CD4-positive, alpha-beta T cell (primary cell): ENCODE results near the gene ADGRG3. TPM values are rescaled to one million over a fixed set of nuclear protein-coding genes. Genes with fewer than 3 reads are reported as not detected.
A peak's percentile ranks its signal among the peaks of the same experiment; 100 is the strongest.

Experiments used
- ATAC-seq: fragments of 200-7000 bp; cut with Tn5 transposase; one replicate; pipeline ENCODE4 v1.10.0; 2022; ENCODE audit warnings: mild to moderate bottlenecking; ENCODE audit not compliant: poor library complexity
- CTCF ChIA-PET: fragments of 350-600 bp; sonication (Branson Sonifier 250); formaldehyde crosslinking; loops from one replicate; lab custom pipeline; 2021; ENCODE audit warnings: antibody characterized with exemption, inconsistent platforms; lab: Charles Lee
- POLR2A ChIA-PET: fragments of 350-600 bp; sonication (Branson Sonifier 250); formaldehyde crosslinking; loops from one replicate; lab custom pipeline; 2021; ENCODE audit warnings: antibody characterized with exemption, inconsistent platforms; lab: Charles Lee
- DNase-seq, 14 experiments: peaks; one replicate each; pipeline ENCODE4 v3.0.0-alpha.2; 2013 to 2020; ENCODE audit warnings: mixed read lengths in 2 of 14
- H3K27ac ChIP-seq, 2 donors: one replicate each; pipeline versions ENCODE4 v1.5.1 to v1.7.0; 2013; ENCODE audit warnings: low read length in 2 of 2, low read depth in 1 of 2, mild to moderate bottlenecking in 1 of 2
- H3K27me3 ChIP-seq, 2 experiments: 1 replicate in 1 of 2; 2 replicates in 1 of 2; pipeline versions ENCODE4 v1.6.1 to v1.7.0; 2013; ENCODE audit warnings: low read length in 2 of 2, control low read depth in 1 of 2, mild to moderate bottlenecking in 1 of 2, moderate library complexity in 1 of 2; ENCODE audit not compliant: insufficient read depth in 2 of 2, control insufficient read depth in 1 of 2
- H3K36me3 ChIP-seq: one replicate; pipeline ENCODE4 v1.6.1; 2013; ENCODE audit warnings: low read length, control low read depth; ENCODE audit not compliant: insufficient read depth
- H3K4me1 ChIP-seq: one replicate; pipeline ENCODE4 v1.6.1; 2013; ENCODE audit warnings: low read length, control low read depth; ENCODE audit not compliant: insufficient read depth
- H3K4me3 ChIP-seq: one replicate; pipeline ENCODE4 v1.5.1; 2013; ENCODE audit warnings: mild to moderate bottlenecking, low read length, moderate library complexity
- H3K9me3 ChIP-seq, 2 experiments: 1 replicate in 1 of 2; 2 replicates in 1 of 2; pipeline versions ENCODE4 v1.6.1 to v1.7.0; 2013; ENCODE audit warnings: low read length in 2 of 2, mild to moderate bottlenecking in 2 of 2, control low read depth in 1 of 2, moderate library complexity in 1 of 2; ENCODE audit not compliant: control insufficient read depth in 1 of 2, insufficient read depth in 1 of 2
- H3K27ac Mint-ChIP-seq: one replicate; pipeline ENCODE4 v1.8.0; 2020; ENCODE audit warnings: mixed read lengths
- H3K27me3 Mint-ChIP-seq: one replicate; pipeline ENCODE4 v1.8.0; 2021; ENCODE audit warnings: mixed read lengths
- H3K36me3 Mint-ChIP-seq: one replicate; pipeline ENCODE4 v1.8.0; 2021; ENCODE audit warnings: low read depth, mixed read lengths
- H3K4me1 Mint-ChIP-seq: one replicate; pipeline ENCODE4 v1.8.0; 2021; ENCODE audit warnings: low read depth, mixed read lengths
- H3K4me3 Mint-ChIP-seq: one replicate; pipeline ENCODE4 v1.8.0; 2020; ENCODE audit warnings: mild to moderate bottlenecking, mixed read lengths
- H3K9me3 Mint-ChIP-seq: one replicate; pipeline ENCODE4 v1.8.0; 2020; ENCODE audit warnings: mixed read lengths
- CTCF ChIP-seq: fragments of 200-600 bp; IDR thresholded peaks from one replicate; pipeline ENCODE4 v1.8.0; 2022; ENCODE audit warnings: antibody characterized with exemption, mild to moderate bottlenecking
- intact Hi-C, 2 experiments: fragments of 100-400 bp; cut with DNase I in 1 of 2; cut with micrococcal nuclease in 1 of 2; formaldehyde crosslinking; loops; one replicate each; pipeline versions ENCODE4 v1.15.1 to v1.9.0; 2023 to 2025; cut with DNase I, micrococcal nuclease
- total RNA-seq, 174 experiments: library from RNA in 2 of 174; stranded (reverse) in 2 of 174; gene quantifications; one replicate each; pipeline ENCODE4 v1.2.3 and lab custom pipeline; 2021 to 2026

ADGRG3 gene
- total RNA-seq, 2 experiments from 2014 or later, result 0.28 TPM; not detected in 1

DNA sequence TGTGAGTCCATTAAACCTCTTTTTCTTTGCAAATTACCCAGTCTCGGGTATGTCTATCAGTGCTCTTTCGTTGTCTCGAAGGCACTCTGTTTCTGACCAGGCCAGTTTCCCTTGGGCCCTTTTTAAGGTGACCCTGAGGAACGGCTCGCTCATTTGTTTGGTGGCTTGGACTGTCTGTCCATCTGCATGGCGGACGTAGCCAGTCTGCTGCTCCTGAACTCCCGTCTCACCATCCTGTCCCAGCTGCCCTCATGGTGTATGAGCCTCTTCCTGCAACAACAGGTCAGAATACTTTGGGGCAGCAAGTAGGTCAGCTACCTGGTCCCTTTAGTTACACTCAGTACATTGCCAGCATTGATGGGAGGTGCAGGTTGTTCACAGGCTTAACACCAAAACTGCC lies 45.5 kb downstream of the ADGRG3 start:
- POLR2A ChIA-PET, result no interaction called here
- Mint-ChIP-seq H3K27me3 (no peaks in the 10 kb centered on the region), H3K4me1 (no peaks in the 10 kb centered on the region), H3K36me3 (no peaks in the 10 kb centered on the region), H3K27ac (no peak overlapping the region), H3K4me3 (no peak overlapping the region), H3K9me3 (no peaks in the 10 kb centered on the region)
- no peak for TF ChIP-seq CTCF
- intact Hi-C loops, result no loop called here
- Histone ChIP-seq H3K27ac (no peak overlapping the region), H3K9me3 (no peaks in the 10 kb centered on the region), H3K4me1 (no peaks in the 10 kb centered on the region), H3K4me3 (no peak overlapping the region), H3K36me3 (no peaks in the 10 kb centered on the region), H3K27me3 (peaks cover 0 to 3% of the 10 kb centered on the region in 2 experiments)
- ATAC-seq (no peak), DNase-seq (no peak)
- CTCF ChIA-PET, result no interaction called here

DNA sequence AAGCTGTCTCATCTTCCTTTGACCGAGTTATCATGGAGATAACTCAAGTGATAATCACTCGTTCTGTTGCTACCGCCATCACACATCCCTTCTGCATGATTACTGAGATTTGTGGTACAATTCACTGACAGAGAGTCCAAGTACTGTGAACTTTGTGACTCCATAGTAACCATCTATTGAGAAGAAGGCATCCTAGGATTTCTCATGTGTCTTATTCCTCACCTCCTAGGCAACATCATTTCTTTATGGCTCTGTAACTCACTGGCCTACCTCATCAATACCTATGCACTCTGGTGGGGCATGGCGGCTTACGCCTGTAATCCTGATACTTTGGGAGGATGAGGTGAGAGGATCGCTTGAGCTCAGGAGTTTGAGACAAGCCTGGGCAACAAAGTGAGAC lies 45.9 kb downstream of the ADGRG3 start:
- Histone ChIP-seq H3K9me3 (no peaks in the 10 kb centered on the region), H3K27me3 (peaks cover 0 to 3% of the 10 kb centered on the region in 2 experiments), H3K36me3 (no peaks in the 10 kb centered on the region), H3K4me3 (no peak overlapping the region), H3K4me1 (no peaks in the 10 kb centered on the region), H3K27ac (no peak overlapping the region)
- no peaks in the 10 kb centered on the region for H3K36me3 Mint-ChIP-seq
- no peaks in the 10 kb centered on the region for H3K9me3 Mint-ChIP-seq
- intact Hi-C loops, result no loop called here
- CTCF ChIA-PET, result no interaction called here
- no peaks in the 10 kb centered on the region for H3K4me1 Mint-ChIP-seq
- ATAC-seq (no peak), DNase-seq (no peak)
- POLR2A ChIA-PET, result no interaction called here
- no peak overlapping the region for H3K27ac Mint-ChIP-seq
- H3K4me3 Mint-ChIP-seq, result no peak overlapping the region
- no peak for TF ChIP-seq CTCF
- no peaks in the 10 kb centered on the region for H3K27me3 Mint-ChIP-seq

GRCh38 chr16:57720142-57720575 lies 52.1 kb downstream of the ADGRG3 start:
- Histone ChIP-seq H3K27me3 (no peaks in the 10 kb centered on the region), H3K4me1 (no peaks in the 10 kb centered on the region), H3K4me3 (no peak overlapping the region), H3K9me3 (peaks cover 0 to 4% of the 10 kb centered on the region in 2 experiments), H3K27ac (no peak overlapping the region), H3K36me3 (no peaks in the 10 kb centered on the region)
- peak in 8 of 14 experiments; percentile 9 to 60 (median 35) for DNase-seq
- peak; percentile 55 for ATAC-seq
- Mint-ChIP-seq H3K27me3 (no peaks in the 10 kb centered on the region), H3K36me3 (no peaks in the 10 kb centered on the region), H3K4me3 (no peak overlapping the region), H3K27ac (no peak overlapping the region), H3K4me1 (no peaks in the 10 kb centered on the region), H3K9me3 (no peaks in the 10 kb centered on the region)
- POLR2A ChIA-PET, result no interaction called here
- TF ChIP-seq CTCF, result no peak
- CTCF ChIA-PET, result no interaction called here
- intact Hi-C loops, result no loop called here
